Testis (tissue), 2 donors: ENCODE measurements around the gene ZNF273.

Source experiments
- CTCF ChIP-seq, 3 experiments: fragments of 450-650 bp in 2 of 3; fragments of 200-600 bp in 1 of 3; sonication (generic) in 1 of 3; IDR thresholded peaks; one replicate each; pipeline ENCODE4 v1.5.1; 2016 to 2019; ENCODE audit warnings: antibody characterized with exemption in 3 of 3, mild to moderate bottlenecking in 2 of 3, moderate library complexity in 1 of 3
- POLR2A ChIP-seq: fragments of 450-650 bp; IDR thresholded peaks from one replicate; pipeline ENCODE4 v1.6.1; 2017; ENCODE audit warnings: antibody characterized with exemption, mild to moderate bottlenecking, moderate library complexity

- TF ChIP-seq CTCF (IDR thresholded peaks at IDR 0.05): no peak
- TF ChIP-seq POLR2A: no peak
These were observed 9.7 kb upstream of the ZNF273 start for GRCh38 chr7:64893401-64893800.
